Measurements from ENCODE around the gene FSTL5.

GRCh38 chr4:161540265-161540664 lies 623.5 kb downstream of the FSTL5 start:
- TF ChIP-seq, protein P1, sequence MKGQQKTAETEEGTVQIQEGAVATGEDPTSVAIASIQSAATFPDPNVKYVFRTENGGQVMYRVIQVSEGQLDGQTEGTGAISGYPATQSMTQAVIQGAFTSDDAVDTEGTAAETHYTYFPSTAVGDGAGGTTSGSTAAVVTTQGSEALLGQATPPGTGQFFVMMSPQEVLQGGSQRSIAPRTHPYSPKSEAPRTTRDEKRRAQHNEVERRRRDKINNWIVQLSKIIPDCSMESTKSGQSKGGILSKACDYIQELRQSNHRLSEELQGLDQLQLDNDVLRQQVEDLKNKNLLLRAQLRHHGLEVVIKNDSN (CRISPR knock-in tag; IDR thresholded peaks at IDR 0.05): no peak
- TF ChIP-seq CTCF (IDR thresholded peaks at IDR 0.05) (no peak), ATF1 (CRISPR knock-in tag; IDR thresholded peaks at IDR 0.05) (no peak), CREM (CRISPR knock-in tag; IDR thresholded peaks at IDR 0.05) (no peak)
- TF ChIP-seq, protein P2, sequence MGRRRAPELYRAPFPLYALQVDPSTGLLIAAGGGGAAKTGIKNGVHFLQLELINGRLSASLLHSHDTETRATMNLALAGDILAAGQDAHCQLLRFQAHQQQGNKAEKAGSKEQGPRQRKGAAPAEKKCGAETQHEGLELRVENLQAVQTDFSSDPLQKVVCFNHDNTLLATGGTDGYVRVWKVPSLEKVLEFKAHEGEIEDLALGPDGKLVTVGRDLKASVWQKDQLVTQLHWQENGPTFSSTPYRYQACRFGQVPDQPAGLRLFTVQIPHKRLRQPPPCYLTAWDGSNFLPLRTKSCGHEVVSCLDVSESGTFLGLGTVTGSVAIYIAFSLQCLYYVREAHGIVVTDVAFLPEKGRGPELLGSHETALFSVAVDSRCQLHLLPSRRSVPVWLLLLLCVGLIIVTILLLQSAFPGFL (CRISPR knock-in tag; IDR thresholded peaks at IDR 0.05; ENCODE audit: borderline replicate concordance): no peak
